Measurements from ENCODE around the gene PRPF4.

The PRPF4 gene

GRCh38 chr9:113311961-113312360 is 36.5 kb downstream of the PRPF4 start:
- DNase-seq (ENCODE audit: low read depth) = no peak

GRCh38 chr9:113313261-113313660 is 37.8 kb downstream of the PRPF4 start:
- DNase-seq (ENCODE audit: low read depth) = no peak

GRCh38 chr9:113315231-113315630 is 39.8 kb downstream of the PRPF4 start:
- DNase-seq (ENCODE audit: low read depth) = no peak

- DNase-seq (ENCODE audit: low read depth) = no peak
Measured at GRCh38 chr9:113316030-113316429, 40.6 kb downstream of the PRPF4 start.

- no peak for DNase-seq (ENCODE audit: low read depth)
Measured at GRCh38 chr9:113317777-113318176, 42.3 kb downstream of the PRPF4 start.

GRCh38 chr9:113319054-113319453 is 43.6 kb downstream of the PRPF4 start:
- DNase-seq (ENCODE audit: low read depth) = no peak

- DNase-seq (ENCODE audit: low read depth) = no peak
Measured at GRCh38 chr9:113320051-113320450, 44.6 kb downstream of the PRPF4 start.

GRCh38 chr9:113322671-113323070 is 47.2 kb downstream of the PRPF4 start:
- DNase-seq (ENCODE audit: low read depth) = no peak

GRCh38 chr9:113326230-113326629 is 50.8 kb downstream of the PRPF4 start:
- no peak for DNase-seq (ENCODE audit: low read depth)

GRCh38 chr9:113328045-113328782 is 52.8 kb downstream of the PRPF4 start:
- no peak for DNase-seq (ENCODE audit: low read depth)

- no peak for DNase-seq (ENCODE audit: low read depth)
Measured at GRCh38 chr9:113331780-113332179, 56.3 kb downstream of the PRPF4 start.

- DNase-seq (ENCODE audit: low read depth) = no peak
Measured at GRCh38 chr9:113337714-113338113, 62.3 kb downstream of the PRPF4 start.

- DNase-seq (ENCODE audit: low read depth) = peak; percentile 73
Measured at GRCh38 chr9:113340011-113340699, 64.7 kb downstream of the PRPF4 start, which contains the start of gene WDR31. Gene WDR31 (minus strand): TSS chr9:113340275. CDS start chr9:113332022, 8,253 bp downstream.

- DNase-seq (ENCODE audit: low read depth) = no peak
Measured at GRCh38 chr9:113341712-113342410, 66.4 kb downstream of the PRPF4 start.

All from stimulated activated CD4-positive, alpha-beta T cell treated with anti-CD3 and anti-CD28 coated beads, Interleukin-2, amount 100 ng/mL, for 4 hours (primary cell).